Retinal pigment epithelial cell (primary cell): ENCODE measurements around the gene RBM8A.

Experiments
- DNase-seq: peaks from one replicate; pipeline ENCODE4 v3.0.0-alpha.2; 2010; ENCODE audit warnings: low read depth
- H3K4me3 ChIP-seq: 2 replicates; pipeline ENCODE4 v1.5.1; 2011; ENCODE audit warnings: mild to moderate bottlenecking, low read length, control low read depth, moderate library complexity
- TF ChIP-seq, protein P1 (sequence below): conservative IDR thresholded peaks from 2 replicates; pipeline ENCODE4 v1.5.1; 2011; ENCODE audit warnings: low read depth, low read length, control low read depth, inconsistent platforms

The RBM8A gene

DNA sequence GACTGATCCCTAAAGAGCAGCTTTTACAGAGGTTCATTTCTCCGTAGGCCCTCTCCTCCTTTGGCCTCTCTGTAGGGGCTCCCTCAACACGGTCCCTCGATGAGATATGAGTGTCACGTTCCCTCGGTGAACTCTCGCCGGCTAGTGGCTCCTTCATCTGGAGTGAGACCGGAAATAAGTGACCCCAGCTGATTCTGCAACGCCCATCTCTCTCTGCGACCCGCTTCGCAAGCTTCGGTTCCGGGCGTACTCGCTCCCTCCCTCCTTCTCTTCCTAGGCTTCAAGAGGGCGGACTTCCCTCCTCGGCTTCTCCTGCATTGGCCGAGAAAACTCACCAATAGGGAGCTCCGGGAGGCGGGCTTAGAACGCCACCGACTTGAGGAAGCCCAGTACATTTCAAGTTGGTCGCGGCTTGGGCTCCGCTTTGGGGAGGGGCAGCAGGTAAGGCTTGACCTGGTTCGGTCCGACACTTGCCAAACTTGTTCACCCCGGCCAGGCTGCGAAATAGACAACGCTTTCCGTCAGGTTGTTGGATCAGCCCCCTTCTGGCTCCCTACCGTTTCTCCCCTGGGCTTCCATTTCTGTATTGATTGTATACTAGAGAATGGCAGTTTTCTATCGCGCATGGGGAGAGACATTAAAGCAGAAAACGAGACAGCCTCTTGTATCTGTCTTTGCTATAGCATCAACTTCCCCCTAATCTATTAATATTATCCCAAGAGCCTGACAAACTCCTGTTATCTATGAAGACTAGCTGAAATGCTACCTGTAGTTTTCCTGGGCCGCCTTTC lies 37.2 kb upstream of the RBM8A start, which contains the start of the genes ANKRD34A and POLR3GL:
Gene ANKRD34A (minus strand): TSS at position 248 of the 791 bp plus-strand sequence. CDS start 2,816 bp downstream, outside the sequence.
Gene POLR3GL (plus strand): TSS at position 363 of the 791 bp plus-strand sequence. CDS start 10,176 bp downstream, outside the sequence.
- peak within 1 kb of the TSS; percentile 73 for H3K4me3 ChIP-seq
- peak; percentile 75 for DNase-seq
- TF ChIP-seq, protein P1, sequence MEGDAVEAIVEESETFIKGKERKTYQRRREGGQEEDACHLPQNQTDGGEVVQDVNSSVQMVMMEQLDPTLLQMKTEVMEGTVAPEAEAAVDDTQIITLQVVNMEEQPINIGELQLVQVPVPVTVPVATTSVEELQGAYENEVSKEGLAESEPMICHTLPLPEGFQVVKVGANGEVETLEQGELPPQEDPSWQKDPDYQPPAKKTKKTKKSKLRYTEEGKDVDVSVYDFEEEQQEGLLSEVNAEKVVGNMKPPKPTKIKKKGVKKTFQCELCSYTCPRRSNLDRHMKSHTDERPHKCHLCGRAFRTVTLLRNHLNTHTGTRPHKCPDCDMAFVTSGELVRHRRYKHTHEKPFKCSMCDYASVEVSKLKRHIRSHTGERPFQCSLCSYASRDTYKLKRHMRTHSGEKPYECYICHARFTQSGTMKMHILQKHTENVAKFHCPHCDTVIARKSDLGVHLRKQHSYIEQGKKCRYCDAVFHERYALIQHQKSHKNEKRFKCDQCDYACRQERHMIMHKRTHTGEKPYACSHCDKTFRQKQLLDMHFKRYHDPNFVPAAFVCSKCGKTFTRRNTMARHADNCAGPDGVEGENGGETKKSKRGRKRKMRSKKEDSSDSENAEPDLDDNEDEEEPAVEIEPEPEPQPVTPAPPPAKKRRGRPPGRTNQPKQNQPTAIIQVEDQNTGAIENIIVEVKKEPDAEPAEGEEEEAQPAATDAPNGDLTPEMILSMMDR = no peak

DNA sequence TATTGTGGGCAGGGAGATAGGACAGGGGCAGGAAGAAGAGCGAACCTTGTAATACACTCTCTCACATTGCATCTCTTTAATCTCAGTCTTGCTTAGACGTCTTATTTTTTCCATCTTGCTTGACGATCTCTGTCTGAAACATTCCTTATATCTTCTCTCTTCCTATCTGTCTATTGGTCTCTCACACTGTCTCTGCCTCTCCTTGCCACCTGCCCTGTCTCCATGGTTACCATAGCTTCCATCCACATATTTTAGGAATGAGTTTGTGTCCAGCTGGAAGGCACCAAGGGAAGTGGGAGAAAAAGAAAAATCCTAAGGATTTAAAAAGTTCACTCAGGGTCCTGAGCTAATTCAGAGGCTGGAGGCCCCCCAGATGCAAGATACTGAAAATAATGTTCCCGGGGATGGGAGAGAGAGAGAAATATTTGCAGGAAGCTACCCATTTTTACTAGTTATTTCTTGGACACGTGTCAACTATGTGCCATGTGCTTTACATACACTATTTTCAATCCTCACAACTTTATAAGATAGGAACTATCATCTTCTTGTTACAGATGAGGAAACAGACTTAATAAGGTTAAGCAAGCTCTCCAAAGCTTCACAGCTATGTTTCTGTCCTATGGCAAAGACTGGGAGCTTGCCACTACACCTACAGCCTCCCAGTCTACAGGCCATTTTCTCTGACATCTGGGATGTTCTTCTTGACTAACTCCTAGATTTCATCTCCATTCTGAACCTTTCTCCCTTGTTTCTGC lies 36.2 kb upstream of the RBM8A start:
- H3K4me3 ChIP-seq = peak overlapping the region; percentile 75
- DNase-seq = no peak
- TF ChIP-seq, protein P1 = no peak

DNA sequence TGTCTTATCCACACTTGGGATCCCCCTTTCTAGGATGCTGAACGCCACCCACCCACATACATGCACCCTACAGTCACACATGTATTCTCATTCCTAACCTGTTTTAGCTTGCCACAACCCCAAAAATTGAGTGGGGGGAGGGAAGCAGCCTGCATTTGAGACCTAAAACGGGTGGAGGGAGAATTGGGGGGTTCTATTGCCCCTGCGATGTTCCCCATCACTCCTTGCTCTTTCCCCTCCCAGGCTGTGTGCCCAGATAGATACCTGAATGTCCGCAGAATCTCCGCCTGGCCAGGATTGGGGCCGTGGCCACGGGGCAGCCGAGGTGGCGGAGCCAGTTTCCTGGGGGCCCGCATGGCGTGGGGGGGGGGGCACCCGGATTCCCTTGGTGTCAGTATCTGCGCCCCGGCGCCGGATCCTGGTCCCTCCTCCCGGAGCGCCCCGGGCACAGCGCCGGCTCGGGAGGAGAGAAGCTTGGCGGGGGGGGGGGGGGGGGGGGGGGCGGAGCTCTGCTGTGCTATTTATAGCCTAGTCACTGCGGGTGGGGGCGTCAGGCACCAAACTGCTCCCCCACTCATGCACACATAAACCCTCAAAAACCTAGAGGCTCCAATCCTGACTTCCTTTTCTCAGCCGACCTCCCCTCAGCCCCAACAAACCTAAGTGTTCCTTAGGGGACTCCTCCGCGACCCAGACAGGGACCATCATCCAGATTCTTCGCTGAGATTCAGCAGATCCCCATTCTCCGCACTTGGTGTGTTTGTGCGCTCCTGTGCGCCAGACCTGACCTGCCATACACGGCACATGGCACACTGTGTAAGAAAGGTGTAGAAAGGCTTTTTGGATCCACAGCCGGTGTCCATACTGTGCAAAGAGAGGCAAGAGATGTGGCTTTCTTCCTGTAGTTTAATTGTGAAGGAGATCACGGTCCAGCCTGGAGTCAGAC lies 35.1 kb upstream of the RBM8A start:
- no peak for DNase-seq
- peak overlapping the region; percentile 75 for H3K4me3 ChIP-seq
- TF ChIP-seq, protein P1 = no peak

DNA sequence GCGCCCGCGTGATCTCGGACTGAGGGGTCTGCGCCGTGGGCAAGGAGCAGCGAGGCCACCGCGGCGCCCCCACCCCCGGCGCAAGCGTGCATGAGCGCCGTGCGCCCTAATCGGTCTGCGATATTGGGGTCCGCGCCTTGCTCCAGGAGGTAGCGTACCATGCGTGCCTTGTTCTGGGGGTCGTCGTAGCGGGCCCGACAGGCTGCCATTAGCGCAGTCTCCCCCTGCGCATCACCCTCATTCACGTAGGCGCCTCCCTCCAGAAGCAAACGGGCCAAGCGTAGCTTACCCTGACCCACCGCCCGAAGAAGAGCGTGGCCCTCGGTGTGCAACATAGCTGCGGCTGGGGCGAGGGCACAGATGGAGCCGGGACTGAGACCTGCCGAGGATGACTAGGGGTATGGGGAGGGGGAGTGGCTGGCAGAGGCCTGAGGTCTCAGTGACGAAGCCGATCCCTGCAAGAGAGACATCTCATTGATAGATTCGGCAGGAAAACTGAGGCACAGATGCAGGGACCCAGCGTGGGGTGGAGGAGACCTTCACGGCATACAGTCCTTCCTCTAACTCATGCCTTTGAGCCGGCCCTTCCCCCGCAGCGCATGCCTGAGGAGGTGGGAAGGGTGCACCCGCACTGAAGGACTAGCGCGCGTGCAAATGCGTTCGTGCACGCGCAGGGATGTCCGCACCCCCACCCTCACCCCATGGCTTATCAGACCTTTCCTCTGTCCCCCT lies 34.3 kb upstream of the RBM8A start:
- DNase-seq = no peak
- TF ChIP-seq, protein P1 = no peak

DNA sequence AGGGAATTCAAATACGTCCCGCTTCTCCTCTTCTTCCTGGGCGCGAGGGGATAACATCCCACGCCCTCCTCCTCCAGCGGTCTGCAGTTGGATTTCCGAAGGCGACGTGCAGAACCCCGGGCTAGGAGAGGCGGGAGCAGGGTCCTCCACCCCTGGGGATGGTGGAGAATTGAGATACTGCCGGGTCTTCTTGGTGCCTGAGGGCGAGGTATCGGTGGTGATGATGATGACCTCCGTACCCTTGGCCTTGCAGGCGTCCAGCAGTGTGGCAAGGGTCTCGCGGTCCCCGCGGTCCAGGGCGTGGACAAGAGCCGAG lies 33.8 kb upstream of the RBM8A start:
- TF ChIP-seq, protein P1 = no peak
- peak overlapping the region; percentile 75 for H3K4me3 ChIP-seq
- DNase-seq = no peak

More for the DNA sequence above, 34.3 kb upstream of the RBM8A start:
- H3K4me3 ChIP-seq = peak overlapping the region; percentile 75

DNA sequence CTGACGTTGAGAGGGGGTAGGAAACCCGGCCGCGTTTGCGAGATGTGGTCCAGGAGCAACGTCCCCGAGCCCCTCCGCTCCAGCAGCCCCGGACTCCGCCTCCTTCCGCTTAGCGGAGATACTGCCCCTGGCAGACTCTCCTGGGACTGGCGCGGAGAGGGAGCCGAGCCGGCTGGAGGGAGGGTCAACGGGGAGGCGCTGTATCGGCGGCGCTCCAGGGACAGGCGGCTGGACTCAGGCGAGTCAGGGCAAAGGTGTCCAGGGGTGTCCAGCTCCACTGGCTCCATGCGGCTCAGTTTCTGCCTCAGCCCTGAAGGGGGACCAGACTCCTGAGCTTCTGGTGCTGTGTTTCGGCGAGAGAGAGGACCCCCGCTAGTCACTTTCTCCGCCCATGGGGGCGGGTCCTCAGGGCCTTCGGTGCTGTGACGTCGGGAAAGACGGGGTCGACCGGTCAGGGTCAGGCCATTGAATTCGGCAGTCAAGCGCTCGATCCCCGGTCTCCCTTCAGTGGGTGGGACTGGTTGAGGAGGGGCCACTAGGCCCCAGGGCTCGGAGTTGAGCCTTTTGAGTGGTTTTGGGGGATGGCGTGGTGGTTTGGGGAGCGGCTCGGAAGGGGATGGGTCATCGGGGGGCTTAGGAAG lies 33.3 kb upstream of the RBM8A start:
- peak overlapping the region; percentile 75 for H3K4me3 ChIP-seq
- DNase-seq = no peak
- TF ChIP-seq, protein P1 = peak; percentile 23
